ENCODE measurements around the gene FBXL12. TPM values are rescaled to one million over a fixed set of nuclear protein-coding genes. Genes with fewer than 3 reads are reported as not detected.

Gene FBXL12
- polyA plus RNA-seq, 2 of the 4 experiments (the other 2 are of a cell fraction) = 10.3 to 10.5 TPM

DNA sequence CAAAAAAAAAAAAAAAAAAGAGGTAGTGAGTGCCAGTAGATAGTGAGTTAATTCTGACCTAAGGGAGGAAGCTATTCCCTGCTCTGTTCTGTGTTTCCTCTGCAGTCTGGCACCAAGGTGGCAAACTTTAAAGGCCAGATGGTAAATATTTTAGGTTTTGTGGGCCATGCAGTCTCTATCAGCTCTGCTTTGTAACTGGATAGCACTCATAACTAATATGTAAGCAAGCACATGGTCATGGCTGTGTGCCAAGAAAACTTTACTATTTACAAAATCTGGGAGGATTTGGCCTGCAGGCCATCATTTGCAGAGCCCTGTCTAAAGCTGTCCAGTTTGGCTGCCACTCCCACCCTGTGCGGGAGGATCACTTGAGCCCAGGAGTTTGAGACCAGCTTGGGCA is 20.5 kb upstream of the FBXL12 start:
- no peak for TF ChIP-seq CBX8 (IDR thresholded peaks at IDR 0.05)
- TF ChIP-seq, protein P1, sequence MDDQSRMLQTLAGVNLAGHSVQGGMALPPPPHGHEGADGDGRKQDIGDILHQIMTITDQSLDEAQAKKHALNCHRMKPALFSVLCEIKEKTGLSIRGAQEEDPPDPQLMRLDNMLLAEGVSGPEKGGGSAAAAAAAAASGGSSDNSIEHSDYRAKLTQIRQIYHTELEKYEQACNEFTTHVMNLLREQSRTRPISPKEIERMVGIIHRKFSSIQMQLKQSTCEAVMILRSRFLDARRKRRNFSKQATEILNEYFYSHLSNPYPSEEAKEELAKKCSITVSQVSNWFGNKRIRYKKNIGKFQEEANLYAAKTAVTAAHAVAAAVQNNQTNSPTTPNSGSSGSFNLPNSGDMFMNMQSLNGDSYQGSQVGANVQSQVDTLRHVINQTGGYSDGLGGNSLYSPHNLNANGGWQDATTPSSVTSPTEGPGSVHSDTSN (IDR thresholded peaks at IDR 0.05) = no peak
- TF ChIP-seq HOXB5 (CRISPR knock-in tag; IDR thresholded peaks at IDR 0.05) = no peak
- no peak for TF ChIP-seq SMC3 (IDR thresholded peaks at IDR 0.05)
- no peak for TF ChIP-seq FOSL2 (IDR thresholded peaks at IDR 0.05)
- TF ChIP-seq FOSL2 (CRISPR knock-in tag; IDR thresholded peaks at IDR 0.05) = no peak
- TF ChIP-seq ZNF302 (CRISPR knock-in tag; IDR thresholded peaks at IDR 0.05) = no peak
- no peak for TF ChIP-seq RAD21 (conservative IDR thresholded peaks at IDR 0.05 in 1 of 2, IDR thresholded peaks at IDR 0.05 in 1 of 2)
- no peak for TF ChIP-seq BCL3 (IDR thresholded peaks at IDR 0.05)
- no peak for TF ChIP-seq POLR2A (IDR thresholded peaks at IDR 0.05; ENCODE audit: low read length)
- TF ChIP-seq MAZ (IDR thresholded peaks at IDR 0.05; ENCODE audit: borderline replicate concordance, low read depth, low read length) = no peak
- TF ChIP-seq MAFK (IDR thresholded peaks at IDR 0.05; ENCODE audit: partially characterized antibody) = no peak
- no peak for TF ChIP-seq TP53 (CRISPR knock-in tag; IDR thresholded peaks at IDR 0.05)
- no peak for TF ChIP-seq RCOR1 (IDR thresholded peaks at IDR 0.05; ENCODE audit: low read depth, low read length)
- TF ChIP-seq NPAS2 (CRISPR knock-in tag; IDR thresholded peaks at IDR 0.05; ENCODE audit: borderline replicate concordance) = no peak
- TF ChIP-seq HEYL (CRISPR knock-in tag; IDR thresholded peaks at IDR 0.05) = no peak
- TF ChIP-seq MYC (IDR thresholded peaks at IDR 0.05; ENCODE audit: borderline replicate concordance, low read length) = no peak
- no peak for TF ChIP-seq CHD2 (IDR thresholded peaks at IDR 0.05; ENCODE audit: low read length, partially characterized antibody)
- no peak for TF ChIP-seq MAX (IDR thresholded peaks at IDR 0.05)
- TF ChIP-seq, protein P2, sequence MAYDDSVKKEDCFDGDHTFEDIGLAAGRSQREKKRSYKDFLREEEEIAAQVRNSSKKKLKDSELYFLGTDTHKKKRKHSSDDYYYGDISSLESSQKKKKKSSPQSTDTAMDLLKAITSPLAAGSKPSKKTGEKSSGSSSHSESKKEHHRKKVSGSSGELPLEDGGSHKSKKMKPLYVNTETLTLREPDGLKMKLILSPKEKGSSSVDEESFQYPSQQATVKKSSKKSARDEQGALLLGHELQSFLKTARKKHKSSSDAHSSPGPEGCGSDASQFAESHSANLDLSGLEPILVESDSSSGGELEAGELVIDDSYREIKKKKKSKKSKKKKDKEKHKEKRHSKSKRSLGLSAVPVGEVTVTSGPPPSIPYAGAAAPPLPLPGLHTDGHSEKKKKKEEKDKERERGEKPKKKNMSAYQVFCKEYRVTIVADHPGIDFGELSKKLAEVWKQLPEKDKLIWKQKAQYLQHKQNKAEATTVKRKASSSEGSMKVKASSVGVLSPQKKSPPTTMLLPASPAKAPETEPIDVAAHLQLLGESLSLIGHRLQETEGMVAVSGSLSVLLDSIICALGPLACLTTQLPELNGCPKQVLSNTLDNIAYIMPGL (CRISPR knock-in tag; IDR thresholded peaks at IDR 0.05; ENCODE audit: borderline replicate concordance) = no peak
- TF ChIP-seq E2F6 (IDR thresholded peaks at IDR 0.05; ENCODE audit: borderline replicate concordance, low read depth) = no peak
- Histone ChIP-seq H3K4me3 (no peak overlapping the region), H3K4me2 (no peak overlapping the region), H3K4me1 (peaks cover 8% of the 10 kb centered on the region), H3K9me3 (no peaks in the 10 kb centered on the region), H3K27ac (no peak overlapping the region)
- FAIRE-seq = no peak
- ATAC-seq = no peak
- POLR2A ChIA-PET = no interaction called here
- DNase-seq (ENCODE audit: low read depth in 1 of 2, low spot score in 1 of 2) = no peak
- CTCF ChIA-PET = interaction anchor here (1.0 to 1.3 kb wide), 2 partner anchors 8 to 91 kb away, joined by 4 to 6 read pairs; no protein-coding TSS in a partner anchor
- 100% methylated on average over 1 of the region's 1 CpG for WGBS (ENCODE audit: missing lambda C conversion rate)

- no peak overlapping the region for H3K27ac ChIP-seq
- H3K4me1 ChIP-seq = peaks cover 8% of the 10 kb centered on the region
- FAIRE-seq = no peak
- POLR2A ChIA-PET = no interaction called here
- ATAC-seq = no peak
- H3K9me3 ChIP-seq = no peaks in the 10 kb centered on the region
- DNase-seq (ENCODE audit: low read depth in 1 of 2, low spot score in 1 of 2) = no peak
- TF ChIP-seq SREBF2 (IDR thresholded peaks at IDR 0.05) = no peak
- CTCF ChIA-PET = interaction anchor here (1.0 kb wide), 1 partner anchor 9 kb away, joined by 6 read pairs; no protein-coding TSS in a partner anchor
- WGBS (ENCODE audit: missing lambda C conversion rate) = 94% methylated on average over 13 of the region's 15 CpGs
- no peak overlapping the region for H3K4me2 ChIP-seq
- H3K4me3 ChIP-seq = no peak overlapping the region
Measured at GRCh38 chr19:9838324-9838723, 19.4 kb upstream of the FBXL12 start.
